ENCODE measurements around the gene CERS6. TPM values are rescaled to one million over a fixed set of nuclear protein-coding genes. Genes with fewer than 3 reads are reported as not detected.
A peak's percentile ranks its signal among the peaks of the same experiment; 100 is the strongest.

The CERS6 gene
- total RNA-seq, 4 donors from 2014 or later: 35.7 to 60.6 (median 39.2) TPM

- Histone ChIP-seq H3K36me3 (no peaks in the 10 kb centered on the region), H3K4me3 (replicated peaks in 1 of 3) (no peak overlapping the region), H3K4me1 (peaks cover 16 to 38% of the 10 kb centered on the region in 2 donors), H3K27ac (no peak overlapping the region), H3K9me3 (no peaks in the 10 kb centered on the region), H3K27me3 (no peaks in the 10 kb centered on the region)
- no peak for TF ChIP-seq CTCF (IDR thresholded peaks at IDR 0.05)
- no peak for TF ChIP-seq POLR2A (IDR thresholded peaks at IDR 0.05)
- no peak for DNase-seq
- WGBS, 2 donors: 96 to 97% methylated on average over 5 of the region's 5 CpGs
- intact Hi-C loops (cut with DNase I): no loop called here
Observed at GRCh38 chr2:168519534-168520308, 63.6 kb downstream of the CERS6 start.

- intact Hi-C loops (cut with DNase I): no loop called here
- DNase-seq: no peak
- no peaks in the 10 kb centered on the region for H3K27me3 ChIP-seq
- no peak for TF ChIP-seq POLR2A (IDR thresholded peaks at IDR 0.05)
- TF ChIP-seq CTCF (IDR thresholded peaks at IDR 0.05): no peak
- H3K36me3 ChIP-seq: no peaks in the 10 kb centered on the region
- H3K4me1 ChIP-seq: peaks cover 13 to 32% of the 10 kb centered on the region in 2 donors
- H3K27ac ChIP-seq: no peak overlapping the region
- 74 to 78% methylated on average over 6 of the region's 6 CpGs for WGBS, 2 donors
- H3K9me3 ChIP-seq: no peaks in the 10 kb centered on the region
- no peak overlapping the region for H3K4me3 ChIP-seq (replicated peaks in 1 of 3)
Observed at GRCh38 chr2:168521053-168521741, 65.1 kb downstream of the CERS6 start.

GRCh38 chr2:168522446-168522845 is 66.4 kb downstream of the CERS6 start:
- Histone ChIP-seq H3K4me3 (replicated peaks in 1 of 3) (no peak overlapping the region), H3K9me3 (no peaks in the 10 kb centered on the region), H3K27me3 (no peaks in the 10 kb centered on the region), H3K4me1 (peaks cover 13 to 37% of the 10 kb centered on the region in 2 donors), H3K27ac (no peak overlapping the region), H3K36me3 (no peaks in the 10 kb centered on the region)
- TF ChIP-seq CTCF (IDR thresholded peaks at IDR 0.05): no peak
- TF ChIP-seq POLR2A (IDR thresholded peaks at IDR 0.05): no peak
- WGBS, 2 donors: 55 to 73% methylated on average over 2 of the region's 2 CpGs
- intact Hi-C loops (cut with DNase I): no loop called here
- DNase-seq: peak; percentile 62

- WGBS, 2 donors: 84 to 93% methylated on average over 2 of the region's 2 CpGs
- H3K27ac ChIP-seq: no peak overlapping the region
- no peak for DNase-seq
- peaks cover 7 to 33% of the 10 kb centered on the region in 2 donors for H3K4me1 ChIP-seq
- H3K36me3 ChIP-seq: no peaks in the 10 kb centered on the region
- no peaks in the 10 kb centered on the region for H3K27me3 ChIP-seq
- intact Hi-C loops (cut with DNase I): no loop called here
- H3K4me3 ChIP-seq (replicated peaks in 1 of 3): no peak overlapping the region
- H3K9me3 ChIP-seq: no peaks in the 10 kb centered on the region
- TF ChIP-seq POLR2A (IDR thresholded peaks at IDR 0.05): no peak
- no peak for TF ChIP-seq CTCF (IDR thresholded peaks at IDR 0.05)
Observed at GRCh38 chr2:168524005-168524404, 67.9 kb downstream of the CERS6 start.

GRCh38 chr2:168525020-168525419 is 68.9 kb downstream of the CERS6 start:
- no peak overlapping the region for H3K27ac ChIP-seq
- H3K4me1 ChIP-seq: peaks cover 7 to 37% of the 10 kb centered on the region in 2 donors
- H3K27me3 ChIP-seq: no peaks in the 10 kb centered on the region
- no peaks in the 10 kb centered on the region for H3K9me3 ChIP-seq
- no peak for TF ChIP-seq CTCF (IDR thresholded peaks at IDR 0.05)
- no peak for TF ChIP-seq POLR2A (IDR thresholded peaks at IDR 0.05)
- H3K4me3 ChIP-seq (replicated peaks in 1 of 3): no peak overlapping the region
- no peak for DNase-seq
- no peaks in the 10 kb centered on the region for H3K36me3 ChIP-seq
- intact Hi-C loops (cut with DNase I): no loop called here
- WGBS, 2 donors: 61 to 81% methylated on average over 3 of the region's 3 CpGs

Data from thyroid gland (tissue), 4 donors.